CD14-positive monocyte (primary cell): Measurements from ENCODE around the gene EML2. TPM values are rescaled to one million over a fixed set of nuclear protein-coding genes. Genes with fewer than 3 reads are reported as not detected.

ENCODE experiments used
- DNase-seq, 3 donors: peaks; one replicate each; pipeline ENCODE4 v3.0.0-alpha.2; 2011 to 2022
- H2AFZ ChIP-seq: 2 replicates; pipeline ENCODE4 v1.6.0; 2012; ENCODE audit warnings: mild to moderate bottlenecking, low read depth, low read length, inconsistent platforms; ENCODE audit not compliant: insufficient read depth, poor library complexity, severe bottlenecking
- H3K27ac ChIP-seq, 2 donors: 1 replicate in 1 of 2; 2 replicates in 1 of 2; pipeline ENCODE4 v1.5.1; 2012 to 2013; ENCODE audit warnings: low read length in 2 of 2, control low read depth in 1 of 2, inconsistent platforms in 1 of 2, low read depth in 1 of 2, mild to moderate bottlenecking in 1 of 2
- H3K27me3 ChIP-seq, 2 donors: one replicate each; pipeline versions ENCODE4 v1.6.0 to v1.6.1; 2011 to 2013; ENCODE audit warnings: low read length in 2 of 2; ENCODE audit not compliant: control insufficient read depth in 2 of 2, insufficient read depth in 2 of 2
- H3K36me3 ChIP-seq, 2 donors: replicated peaks in 1 of 2; 1 replicate in 1 of 2; 2 replicates in 1 of 2; pipeline versions ENCODE4 v1.5.1 to v1.6.1; 2012 to 2013; ENCODE audit warnings: low read length in 2 of 2, control low read depth in 1 of 2, inconsistent platforms in 1 of 2, mild to moderate bottlenecking in 1 of 2; ENCODE audit not compliant: insufficient read depth in 2 of 2, control insufficient read depth in 1 of 2
- H3K4me1 ChIP-seq, 2 donors: 1 replicate in 1 of 2; 2 replicates in 1 of 2; pipeline versions ENCODE4 v1.5.1 to v1.6.1; 2012 to 2013; ENCODE audit warnings: low read length in 2 of 2, control low read depth in 1 of 2, inconsistent platforms in 1 of 2, mild to moderate bottlenecking in 1 of 2, moderate library complexity in 1 of 2; ENCODE audit not compliant: insufficient read depth in 2 of 2, control insufficient read depth in 1 of 2
- H3K4me2 ChIP-seq: replicated peaks from 2 replicates; pipeline ENCODE3; 2012; ENCODE audit warnings: low read length, moderate library complexity, mild to moderate bottlenecking; ENCODE audit not compliant: poor library complexity, severe bottlenecking; ENCODE audit errors: extremely low read depth
- H3K4me3 ChIP-seq, 3 experiments: fragments of 200-600 bp in 1 of 3; sonication (generic) in 1 of 3; replicated peaks in 1 of 3; 1 replicate in 2 of 3; 2 replicates in 1 of 3; pipeline ENCODE4 v1.5.1; 2011 to 2013; ENCODE audit warnings: low read length in 3 of 3, mild to moderate bottlenecking in 3 of 3, control low read depth in 2 of 3, low read depth in 2 of 3, inconsistent platforms in 1 of 3, moderate library complexity in 1 of 3
- H3K79me2 ChIP-seq: 2 replicates; pipeline ENCODE4 v1.6.0; 2012; ENCODE audit warnings: mild to moderate bottlenecking, control low read depth, inconsistent platforms, low read length, moderate library complexity; ENCODE audit not compliant: insufficient read depth
- H3K9ac ChIP-seq: 2 replicates; pipeline ENCODE4 v1.6.0; 2017; ENCODE audit warnings: low read length, mild to moderate bottlenecking; ENCODE audit not compliant: insufficient read depth, poor library complexity, severe bottlenecking
- H3K9me3 ChIP-seq, 2 donors: replicated peaks in 1 of 2; 1 replicate in 1 of 2; 2 replicates in 1 of 2; pipeline versions ENCODE4 v1.5.1 to v1.6.1; 2012 to 2013; ENCODE audit warnings: low read length in 2 of 2, control low read depth in 1 of 2; ENCODE audit not compliant: control insufficient read depth in 1 of 2, insufficient read depth in 1 of 2
- H4K20me1 ChIP-seq: 2 replicates; pipeline ENCODE4 v1.6.0; 2012; ENCODE audit warnings: mild to moderate bottlenecking, low read length, control low read depth, moderate library complexity; ENCODE audit not compliant: insufficient read depth
- H3K27ac Mint-ChIP-seq, 7 donors: one replicate each; pipeline ENCODE4 v1.8.0; 2020; ENCODE audit warnings: mild to moderate bottlenecking in 7 of 7, mixed read lengths in 7 of 7, moderate library complexity in 6 of 7, inconsistent platforms in 2 of 7
- H3K27me3 Mint-ChIP-seq, 3 donors: one replicate each; pipeline ENCODE4 v1.8.0; 2021 to 2022; ENCODE audit warnings: low read depth in 3 of 3, mild to moderate bottlenecking in 3 of 3, mixed read lengths in 3 of 3, moderate library complexity in 3 of 3, inconsistent platforms in 1 of 3
- H3K36me3 Mint-ChIP-seq, 2 donors: one replicate each; pipeline ENCODE4 v1.8.0; 2020; ENCODE audit warnings: mixed read lengths in 2 of 2, inconsistent platforms in 1 of 2, mild to moderate bottlenecking in 1 of 2
- H3K4me1 Mint-ChIP-seq: one replicate; pipeline ENCODE4 v1.8.0; 2020; ENCODE audit warnings: mild to moderate bottlenecking, mixed read lengths
- H3K4me3 Mint-ChIP-seq, 2 donors: one replicate each; pipeline ENCODE4 v1.8.0; 2020; ENCODE audit warnings: mild to moderate bottlenecking in 2 of 2, mixed read lengths in 2 of 2, moderate library complexity in 1 of 2
- H3K9me3 Mint-ChIP-seq, 7 donors: one replicate each; pipeline ENCODE4 v1.8.0; 2020 to 2022; ENCODE audit warnings: mixed read lengths in 7 of 7, mild to moderate bottlenecking in 6 of 7, moderate library complexity in 6 of 7, inconsistent platforms in 2 of 7
- CTCF ChIP-seq: fragments of 200-600 bp; IDR thresholded peaks from one replicate; pipeline ENCODE4 v1.8.0; 2022; ENCODE audit warnings: antibody characterized with exemption, mild to moderate bottlenecking
- WGBS: methylation state at CpG from one replicate; pipeline ENCODE4 v1.1.5; 2013; ENCODE audit warnings: missing lambda C conversion rate; ENCODE audit not compliant: insufficient coverage; 5-methylcytosine and 5-hydroxymethylcytosine counted together
- intact Hi-C, 2 donors: fragments of 100-400 bp; cut with micrococcal nuclease; formaldehyde crosslinking; loops; one replicate each; pipeline versions ENCODE4 v1.15.0 to v1.15.1; 2023
- polyA plus RNA-seq, 3 donors: library from polyadenylated mRNA; depleted of rRNA in 1 of 3; unstranded in 2 of 3; stranded (reverse) in 1 of 3; fragments of 300-500 nt in 2 of 3; fragments of >200 nt in 1 of 3; fragmentation: Illumina TruSeq in 2 of 3; gene quantifications; 1 replicate in 2 of 3; 2 replicates in 1 of 3; pipeline ENCODE4 v1.2.3, GENCODE V29; 2012 to 2021

Gene EML2
- polyA plus RNA-seq, 3 donors, result 10.3 to 50.8 (median 11.9) TPM

GRCh38 chr19:45645631-45646344 is 6.6 kb upstream of the EML2 start:
- peaks cover 40 to 42% of the 10 kb centered on the region in 2 donors for H3K4me1 ChIP-seq
- no peak overlapping the region for H3K27ac ChIP-seq
- peaks cover 2 to 4% of the 10 kb centered on the region in 2 donors for H3K36me3 Mint-ChIP-seq
- H4K20me1 ChIP-seq, result peaks cover 4% of the 10 kb centered on the region
- WGBS, result 0% methylated on average over 4 of the region's 27 CpGs
- peak; percentile 38 to 53 (median 50) for DNase-seq
- H3K4me1 Mint-ChIP-seq, result peaks cover 35% of the 10 kb centered on the region
- peaks cover 0 to 12% (median 2%) of the 10 kb centered on the region in 7 donors for H3K9me3 Mint-ChIP-seq
- no peak overlapping the region for H3K27ac Mint-ChIP-seq
- peak overlapping the region; percentile 70 for H3K4me2 ChIP-seq
- H3K9me3 ChIP-seq, result no peaks in the 10 kb centered on the region
- H3K79me2 ChIP-seq, result no peaks in the 10 kb centered on the region
- peaks cover 38 to 56% (median 45%) of the 10 kb centered on the region in 3 donors for H3K27me3 Mint-ChIP-seq
- intact Hi-C loops, result loop anchor here (10.0 kb wide), 2 partner anchors 61 to 121 kb away; partner anchors contain the start of gene OPA3 (in 1 of the 2)
- peak overlapping the region; percentile 62 for H2AFZ ChIP-seq
- peaks cover 16 to 33% of the 10 kb centered on the region in 2 donors for H3K27me3 ChIP-seq
- TF ChIP-seq CTCF, result no peak
- no peak overlapping the region for H3K9ac ChIP-seq
- H3K4me3 Mint-ChIP-seq, result peak overlapping the region; percentile 27 to 83
- no peaks in the 10 kb centered on the region for H3K36me3 ChIP-seq
- H3K4me3 ChIP-seq, result peak overlapping the region in 1 of 3 experiments; percentile 65

- intact Hi-C loops, result loop anchor here (10.0 kb wide), 2 partner anchors 60 to 120 kb away; partner anchors contain the start of gene OPA3 (in 1 of the 2)
- H3K4me1 ChIP-seq, result peaks cover 44 to 48% of the 10 kb centered on the region in 2 donors
- peaks cover 2 to 6% of the 10 kb centered on the region in 2 donors for H3K36me3 Mint-ChIP-seq
These were observed 6.0 kb upstream of the EML2 start for GRCh38 chr19:45645068-45645630.

More at GRCh38 chr19:45645068-45645630, 6.0 kb upstream of the EML2 start:
- Histone ChIP-seq H3K4me2 (peak overlapping the region; percentile 70), H3K9ac (no peak overlapping the region), H3K27me3 (peaks cover 16 to 33% of the 10 kb centered on the region in 2 donors), H2AFZ (peak overlapping the region; percentile 62), H3K9me3 (no peaks in the 10 kb centered on the region), H3K36me3 (no peaks in the 10 kb centered on the region), H3K4me3 (peak overlapping the region in 1 of 3 experiments; percentile 65), H4K20me1 (peaks cover 4% of the 10 kb centered on the region), H3K79me2 (no peaks in the 10 kb centered on the region), H3K27ac (no peak overlapping the region)
- DNase-seq, result no peak
- Mint-ChIP-seq H3K27ac (no peak overlapping the region), H3K4me1 (peaks cover 37% of the 10 kb centered on the region), H3K9me3 (peaks cover 0 to 12% (median 2%) of the 10 kb centered on the region in 7 donors), H3K4me3 (peak overlapping the region in 1 of 2 donors; percentile 83), H3K27me3 (peaks cover 38 to 52% (median 40%) of the 10 kb centered on the region in 3 donors)
- WGBS, result 11% methylated on average over 32 of the region's 35 CpGs
- no peak for TF ChIP-seq CTCF
